ENCODE results near the gene CYP4F2. TPM values are rescaled to one million over a fixed set of nuclear protein-coding genes. Genes with fewer than 3 reads are reported as not detected.

The CYP4F2 gene
- total and polyA plus RNA-seq, 2 of the 8 experiments (the other 6 are each of a cell fraction or from before 2014, with no cell fraction given), result not detected

- Histone ChIP-seq H2AK5ac (ENCODE audit: low read depth, low read length) (no peak overlapping the region), H3K4me2 (ENCODE audit: insufficient read depth in 1 of 2, low read depth in 2 of 2, low read length in 2 of 2) (no peak overlapping the region)
- CTCF ChIA-PET (ENCODE audit: partially characterized antibody), result interaction anchor here (1.2 kb wide), 1 partner anchor 12 kb away, joined by 5 read pairs; no protein-coding TSS in a partner anchor
- no peak for TF ChIP-seq SIN3A (conservative IDR thresholded peaks at IDR 0.05 in 1 of 2, IDR thresholded peaks at IDR 0.05 in 1 of 2; ENCODE audit: low read depth in 1 of 2, low read length in 2 of 2)
- TF ChIP-seq POLR2A (IDR thresholded peaks at IDR 0.05; ENCODE audit: control extremely low read depth in 1 of 2, low read depth in 2 of 2, low read length in 2 of 2), result no peak
- TF ChIP-seq HDAC6 (IDR thresholded peaks at IDR 0.05; ENCODE audit: low read depth, low read length), result no peak
- no peak for TF ChIP-seq NRF1 (IDR thresholded peaks at IDR 0.05; ENCODE audit: low read depth, low read length)
- no peak for TF ChIP-seq TCF12 (IDR thresholded peaks at IDR 0.05; ENCODE audit: low read depth, low read length)
- no peak for TF ChIP-seq POLR2AphosphoS5 (IDR thresholded peaks at IDR 0.05; ENCODE audit: low read depth, low read length)
- no peak for TF ChIP-seq EGR1 (IDR thresholded peaks at IDR 0.05; ENCODE audit: borderline replicate concordance, low read depth, low read length)
- TF ChIP-seq PHF8 (conservative IDR thresholded peaks at IDR 0.05; ENCODE audit: low read depth, low read length), result no peak
- TF ChIP-seq E2F6 (IDR thresholded peaks at IDR 0.05), result no peak
- no peak for TF ChIP-seq SRF (IDR thresholded peaks at IDR 0.05; ENCODE audit: low read depth, low read length)
- TF ChIP-seq TAF1 (IDR thresholded peaks at IDR 0.05; ENCODE audit: low read depth, low read length), result no peak
- no peak for TF ChIP-seq CBX5 (IDR thresholded peaks at IDR 0.05; ENCODE audit: low read depth, low read length)
Observed at GRCh38 chr19:15869873-15870272, 28.0 kb downstream of the CYP4F2 start.

More at GRCh38 chr19:15869873-15870272, 28.0 kb downstream of the CYP4F2 start:
- H3K14ac ChIP-seq (ENCODE audit: insufficient read length), result no peak overlapping the region
- H3K4me3 ChIP-seq (ENCODE audit: extremely low read depth in 1 of 4, insufficient read depth in 2 of 4, low read depth in 3 of 4, low read length in 4 of 4), result no peak overlapping the region
- H4K5ac ChIP-seq (ENCODE audit: insufficient read length, low read depth, low read length), result no peak overlapping the region
- no peak overlapping the region for H3K23ac ChIP-seq (ENCODE audit: insufficient read length)
- 86% methylated on average over 9 of the region's 9 CpGs; no CpG with 5 or more reads in 1 of the 2 experiments for WGBS, 2 experiments (ENCODE audit: extremely low coverage in 1 of 2, insufficient coverage in 1 of 2, insufficient read length in 1 of 2, insufficient replicate concordance in 2 of 2, low coverage in 1 of 2, low lambda C conversion rate in 2 of 2, missing lambda C conversion rate in 1 of 2)
- H3K4ac ChIP-seq (replicated peaks; ENCODE audit: insufficient read length, low read depth, low read length), result no peak overlapping the region
- H3K56ac ChIP-seq (replicated peaks; ENCODE audit: insufficient read length, low read depth, low read length), result no peak overlapping the region
- H4K8ac ChIP-seq (ENCODE audit: extremely low read depth, insufficient read depth, low read length), result no peak overlapping the region
- H2BK12ac ChIP-seq (ENCODE audit: low read depth, low read length), result no peak overlapping the region
- H3K4me1 ChIP-seq (replicated peaks in 1 of 4; ENCODE audit: control insufficient read depth in 3 of 4, insufficient read depth in 4 of 4, low read length in 3 of 4), result no peaks in the 10 kb centered on the region
- H3K23me2 ChIP-seq (ENCODE audit: low read depth, low read length), result no peaks in the 10 kb centered on the region
- H2BK120ac ChIP-seq (replicated peaks; ENCODE audit: low read depth, low read length), result no peak overlapping the region
- H3K79me2 ChIP-seq (ENCODE audit: control insufficient read depth in 1 of 2, insufficient read depth in 2 of 2, low read length in 2 of 2), result no peaks in the 10 kb centered on the region
- no peak overlapping the region for H3K18ac ChIP-seq (ENCODE audit: extremely low read depth, low read length)
- H4K20me1 ChIP-seq (replicated peaks in 1 of 2; ENCODE audit: control insufficient read depth in 1 of 2, insufficient read depth in 2 of 2, low read length in 2 of 2), result no peaks in the 10 kb centered on the region
- FAIRE-seq (no peak), DNase-seq (ENCODE audit: low read depth in 1 of 2, low spot score in 2 of 2) (no peak)
- no peak overlapping the region for H3K27ac ChIP-seq (ENCODE audit: low read depth, low read length)
- H3K27me3 ChIP-seq (replicated peaks in 1 of 4; ENCODE audit: control insufficient read depth in 3 of 4, extremely low read depth in 1 of 4, insufficient read depth in 3 of 4, low read length in 3 of 4), result no peaks in the 10 kb centered on the region
- POLR2A ChIA-PET (ENCODE audit: partially characterized antibody), result no interaction called here
- no peak overlapping the region for H2BK20ac ChIP-seq (ENCODE audit: low read length)
- no peak overlapping the region for H3K9ac ChIP-seq (replicated peaks in 1 of 4; ENCODE audit: extremely low read depth in 1 of 4, low read depth in 3 of 4, low read length in 3 of 4)
- peaks cover 39 to 60% of the 10 kb centered on the region in 2 experiments for H3K9me3 ChIP-seq (ENCODE audit: insufficient read depth in 2 of 2, low read depth in 1 of 2, low read length in 1 of 2)
- no peak overlapping the region for H2BK15ac ChIP-seq (ENCODE audit: low read length)
- H3K79me1 ChIP-seq (ENCODE audit: low read depth, low read length), result no peaks in the 10 kb centered on the region
- no peaks in the 10 kb centered on the region for H3K36me3 ChIP-seq (ENCODE audit: control insufficient read depth in 2 of 4, insufficient read depth in 4 of 4, low read length in 3 of 4)
- H4K91ac ChIP-seq (replicated peaks; ENCODE audit: insufficient read length, low read length), result no peak overlapping the region
- no peak overlapping the region for H2AFZ ChIP-seq (ENCODE audit: low read length)
- H2BK5ac ChIP-seq (ENCODE audit: low read depth, low read length), result no peak overlapping the region

All from H1 (cell line).